C1 segment of cervical spinal cord (tissue), 14 donors: Measurements from ENCODE around the gene CACNA2D4.

ENCODE experiments used
- DNase-seq, 14 donors: peaks; one replicate each; lab custom pipeline; 2025; lab: John Stamatoyannopoulos, UW

Gene CACNA2D4

DNA sequence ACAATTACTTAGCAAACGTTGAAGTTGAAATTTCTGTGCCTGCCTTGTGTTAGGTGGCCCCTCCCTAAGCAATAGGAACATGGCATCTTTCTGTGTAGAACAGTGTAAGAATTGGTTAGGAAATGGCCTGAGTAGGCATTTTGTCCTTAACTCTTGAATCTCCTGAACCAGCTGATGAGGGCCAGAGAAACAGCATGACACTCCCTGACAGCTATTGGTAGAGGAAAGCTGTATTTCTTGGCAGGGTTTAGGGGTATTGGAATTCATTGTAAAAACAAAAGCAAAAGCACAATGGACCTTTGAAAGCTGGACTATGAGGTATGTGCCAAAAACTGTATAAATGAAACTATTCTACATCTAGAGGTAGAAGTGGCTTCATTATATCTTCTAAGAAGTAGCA, 138.7 kb downstream of the CACNA2D4 start:
- peak in 1 of 14 donors; percentile 27 for DNase-seq

DNA sequence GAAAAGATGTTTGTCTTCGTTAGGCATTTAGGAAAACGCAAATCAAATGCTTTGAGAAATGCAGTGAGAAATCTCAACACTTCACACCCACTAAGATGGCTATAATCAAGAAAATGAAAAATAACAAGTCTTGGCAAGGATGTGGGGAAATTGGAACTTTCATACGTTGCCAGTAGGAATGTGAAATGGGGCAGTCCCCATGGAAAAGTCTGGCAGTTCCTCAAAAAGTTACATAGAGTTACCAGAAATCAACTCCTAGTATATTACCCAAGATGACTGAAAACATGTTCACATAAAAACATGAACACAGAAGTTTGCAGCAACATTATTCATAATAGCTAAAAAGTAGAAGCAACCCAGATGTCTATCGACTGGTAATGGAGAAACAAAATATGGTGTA, 139.5 kb downstream of the CACNA2D4 start:
- no peak for DNase-seq

DNA sequence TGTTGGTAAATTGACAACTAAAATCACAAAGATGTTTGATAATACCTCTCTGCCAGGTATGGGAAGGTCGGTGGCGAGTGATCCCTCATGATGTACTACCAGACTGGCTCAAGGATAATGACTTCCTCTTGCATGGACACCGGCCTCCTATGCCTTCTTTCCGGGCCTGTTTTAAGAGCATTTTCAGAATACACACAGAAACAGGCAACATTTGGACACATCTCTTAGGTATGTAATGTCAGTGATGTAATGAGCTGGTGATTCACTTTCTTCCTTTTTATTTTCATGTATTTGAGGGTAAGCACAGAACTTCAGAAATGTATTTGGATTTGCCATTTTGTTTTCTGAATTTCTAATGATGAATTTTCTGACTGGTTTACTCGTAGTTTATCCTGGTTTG, 140.7 kb downstream of the CACNA2D4 start:
- DNase-seq = no peak

GRCh38 chr12:1776170-1776921, 142.1 kb downstream of the CACNA2D4 start:
- no peak for DNase-seq

DNA sequence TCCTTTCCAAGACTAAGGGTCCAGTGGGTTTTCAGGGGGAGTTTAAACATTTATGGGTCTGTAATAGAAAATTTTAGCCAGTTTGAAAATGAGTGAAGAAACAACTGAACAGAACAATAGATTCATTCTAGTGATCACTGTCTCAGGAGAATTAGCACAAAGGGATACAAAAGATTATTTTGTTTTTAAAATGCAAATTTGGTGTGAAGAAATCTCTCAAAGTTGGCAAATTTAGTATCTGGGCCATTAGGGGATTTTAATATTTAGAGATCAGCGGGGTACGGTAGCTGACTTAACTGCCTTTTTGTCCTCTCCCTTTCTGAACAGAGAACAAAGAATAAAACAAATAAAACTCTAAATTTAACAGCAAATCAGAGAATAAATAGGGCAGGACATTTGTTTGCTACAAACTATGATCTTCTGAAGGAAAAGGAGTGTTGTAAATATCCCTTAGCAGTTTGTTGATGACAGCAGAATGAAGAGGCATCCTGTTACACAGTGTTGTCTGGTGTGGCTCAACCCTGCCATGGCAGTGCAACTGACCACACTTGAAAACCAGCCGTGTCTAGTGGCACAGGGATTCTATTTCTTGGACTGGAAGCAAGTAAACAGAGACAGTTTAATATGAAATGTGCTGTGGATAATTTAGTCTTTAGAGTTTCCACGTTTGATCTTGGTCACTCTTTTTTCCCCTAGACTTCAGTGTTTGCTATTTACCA, 144.4 kb downstream of the CACNA2D4 start:
- DNase-seq = peak in 1 of 14 donors; percentile 25

DNA sequence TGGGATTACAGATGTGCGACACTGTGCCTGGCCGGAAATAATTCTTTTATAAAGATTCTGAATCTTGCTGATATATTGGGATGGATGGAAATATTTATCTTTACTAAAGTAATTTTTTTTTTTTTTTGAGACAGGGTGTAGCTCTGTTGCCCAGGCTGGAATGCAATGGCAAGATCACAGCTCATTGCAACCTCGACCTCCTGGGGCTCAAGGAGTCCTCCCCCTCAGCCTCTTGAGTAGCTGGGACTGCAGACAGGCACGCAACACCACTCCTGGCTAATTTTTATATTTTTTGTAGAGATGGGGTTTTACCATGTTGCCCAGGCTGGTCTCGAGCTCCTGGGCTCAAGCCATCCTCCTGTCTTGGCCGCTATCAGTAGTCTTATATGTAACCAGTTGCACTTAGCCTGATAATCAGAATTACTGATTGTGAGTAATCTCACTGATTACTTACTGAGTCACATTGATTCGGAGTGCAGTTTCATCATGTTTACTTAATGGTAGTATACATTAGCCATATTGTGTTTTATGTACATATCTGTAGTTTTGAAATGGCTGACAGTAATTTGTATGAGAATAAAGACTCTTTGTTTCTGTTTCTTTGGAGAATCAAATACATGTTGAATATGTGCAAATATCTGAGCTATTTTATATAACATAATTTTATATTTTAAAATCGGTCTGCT, 148.5 kb downstream of the CACNA2D4 start:
- DNase-seq = no peak

- DNase-seq = no peak
Measured at GRCh38 chr12:1768615-1769014, 149.8 kb downstream of the CACNA2D4 start.

DNA sequence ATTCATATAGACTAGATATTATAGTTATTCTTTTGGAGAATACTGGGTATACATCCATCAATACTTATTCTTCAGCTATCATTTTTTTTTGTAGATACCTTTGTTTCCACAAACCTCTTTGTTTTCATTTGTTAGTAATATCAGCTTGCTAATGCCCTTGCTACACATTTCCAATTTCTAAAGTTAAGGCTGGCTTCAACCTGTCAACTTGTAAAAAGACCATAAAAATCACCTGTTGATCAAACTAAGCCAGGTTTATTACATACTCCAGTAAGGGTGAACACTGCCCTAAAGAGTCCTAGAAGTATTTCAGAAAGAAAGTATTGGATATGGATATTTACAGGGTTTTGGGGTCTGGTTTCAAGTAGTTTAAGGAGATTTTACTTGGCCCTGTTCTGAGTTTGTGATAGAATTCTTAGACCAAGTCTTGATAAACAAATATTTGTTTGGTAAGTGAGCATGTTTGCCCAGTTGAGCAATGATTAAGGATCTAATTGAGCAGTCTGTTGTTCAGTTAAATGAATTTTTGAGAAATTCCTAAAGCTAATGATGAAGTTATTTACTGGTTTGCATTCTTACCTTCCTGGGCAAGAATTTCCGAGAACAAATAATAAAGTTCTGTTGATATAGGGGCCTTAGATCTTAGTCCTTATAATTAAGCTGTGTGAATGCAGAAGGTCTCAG, 150.9 kb downstream of the CACNA2D4 start:
- no peak for DNase-seq

DNA sequence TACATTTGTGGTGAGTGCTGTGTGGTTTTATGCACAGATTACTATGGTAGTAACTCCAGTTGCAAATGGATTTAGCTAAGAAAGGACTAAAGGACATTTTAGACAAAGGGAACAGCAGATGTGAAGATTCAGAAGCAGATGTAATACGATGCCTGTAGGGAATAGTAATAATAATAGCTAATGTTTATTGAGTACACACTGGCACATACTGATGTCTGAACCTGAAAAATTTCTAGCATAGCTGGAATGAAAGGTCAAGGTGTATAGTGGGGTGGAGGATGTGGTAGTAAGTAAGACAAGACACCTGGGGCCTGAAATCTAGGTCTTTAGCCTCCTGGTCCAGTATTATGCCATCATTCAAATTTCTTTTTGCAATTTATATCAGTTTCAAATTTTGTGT, 152.3 kb downstream of the CACNA2D4 start:
- no peak for DNase-seq

- DNase-seq = no peak
Measured at GRCh38 chr12:1763153-1763552, 155.3 kb downstream of the CACNA2D4 start.

DNA sequence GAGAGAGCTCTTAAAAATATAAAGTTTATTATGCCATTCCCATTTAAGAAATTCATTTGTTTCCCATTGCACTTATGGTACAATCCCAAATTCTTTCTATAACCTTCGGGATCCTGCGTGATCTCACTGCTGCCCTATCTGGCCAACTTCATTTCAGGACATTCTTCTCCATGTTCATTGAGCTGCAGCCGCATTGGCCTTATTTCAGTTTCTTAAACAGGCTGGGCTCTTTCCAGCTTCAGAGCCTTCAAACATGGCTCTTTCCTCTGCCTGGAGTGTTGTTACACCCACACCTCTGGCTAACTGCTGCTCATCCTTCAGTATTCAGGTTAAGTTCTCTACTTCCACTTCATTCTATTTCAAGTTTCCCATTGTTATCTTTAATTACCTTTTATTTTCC, 156.6 kb downstream of the CACNA2D4 start:
- no peak for DNase-seq

DNA sequence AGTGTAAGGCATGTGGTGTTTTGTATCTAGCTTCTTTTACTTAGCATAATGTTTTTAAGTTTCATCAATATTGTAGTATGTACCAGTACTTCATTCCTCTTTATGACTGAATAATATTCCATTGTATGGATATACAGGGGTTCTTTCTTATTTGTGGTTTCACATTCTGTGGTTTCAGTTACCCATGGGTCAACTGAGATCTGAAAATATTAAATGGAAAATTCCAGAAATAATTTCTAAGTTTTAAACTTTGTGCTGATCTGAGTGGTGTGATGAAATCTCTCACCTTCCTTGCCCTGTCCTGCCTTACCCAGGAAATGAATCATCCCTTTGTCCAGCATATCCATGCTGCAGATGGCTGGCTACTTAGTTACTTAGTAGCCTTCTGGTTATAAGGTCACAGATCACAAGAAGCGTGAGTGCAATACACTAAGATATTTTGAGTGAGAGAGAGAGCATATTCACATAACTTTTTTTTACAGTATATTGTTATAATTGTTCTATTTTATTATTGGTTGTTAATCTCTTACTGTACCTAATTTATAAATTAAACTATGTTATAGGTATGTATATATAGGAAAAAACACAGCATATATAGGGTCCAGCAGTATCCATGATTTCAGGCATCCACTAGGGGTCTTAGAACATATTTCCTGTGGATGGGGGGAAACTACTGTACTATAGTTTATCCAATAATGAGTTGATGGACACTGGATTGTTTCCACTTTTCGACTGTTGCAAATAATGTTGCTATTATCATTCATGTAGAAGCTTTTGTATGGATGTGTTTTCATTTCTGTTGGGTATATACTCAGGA, 157.7 kb downstream of the CACNA2D4 start:
- DNase-seq = no peak

- DNase-seq = no peak
Measured at GRCh38 chr12:1758887-1759286, 159.6 kb downstream of the CACNA2D4 start.

- no peak for DNase-seq
Measured at GRCh38 chr12:1758376-1758775, 160.1 kb downstream of the CACNA2D4 start.

DNA sequence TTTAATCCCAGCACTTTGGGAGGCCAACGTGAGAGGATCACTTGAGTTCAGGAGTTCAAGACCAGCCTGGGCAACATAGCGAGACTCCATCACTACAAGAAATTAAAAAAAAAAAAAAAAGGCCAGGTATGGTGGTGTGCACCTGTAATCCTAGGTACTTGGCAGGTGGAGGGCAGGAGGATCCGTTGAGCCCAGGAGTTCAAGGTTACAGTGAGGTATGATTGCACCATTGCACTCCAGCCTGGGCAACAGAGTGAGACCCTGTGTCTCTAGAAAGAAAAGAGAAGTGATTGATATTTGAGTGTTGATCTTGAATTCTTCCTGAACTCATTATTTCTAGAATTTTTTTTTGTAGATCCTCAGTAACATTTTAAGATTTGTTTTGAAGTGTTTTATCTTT, 168.2 kb downstream of the CACNA2D4 start:
- no peak for DNase-seq

- no peak for DNase-seq
Measured at GRCh38 chr12:1749019-1749418, 169.4 kb downstream of the CACNA2D4 start.

DNA sequence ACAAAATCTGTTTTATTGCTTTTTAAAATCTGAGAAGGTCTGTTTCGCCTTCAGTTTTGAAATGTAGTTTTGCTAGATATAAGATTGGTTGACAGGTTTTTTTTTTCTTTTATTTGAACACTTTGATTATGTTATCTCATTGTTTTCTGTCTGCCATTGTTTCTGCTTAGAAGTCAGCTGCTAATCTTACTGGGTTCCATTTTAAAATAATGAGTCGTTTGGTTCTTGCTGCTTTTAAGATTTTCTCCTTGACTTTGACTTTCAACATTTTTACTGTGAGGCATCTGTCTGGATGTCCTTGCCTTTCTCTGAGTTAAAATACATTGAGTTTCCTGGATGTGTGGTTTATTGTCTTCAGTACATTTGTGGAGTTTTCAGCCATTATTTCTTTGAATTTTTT, 170.8 kb downstream of the CACNA2D4 start:
- DNase-seq = no peak

- no peak for DNase-seq
Measured at GRCh38 chr12:1744932-1745331, 173.5 kb downstream of the CACNA2D4 start.
